Measurements from ENCODE around the gene UTS2B.

UTS2B gene

GRCh38 chr3:191334346-191334893, 4.1 kb upstream of the UTS2B start:
- H3K27me3 ChIP-seq (replicated peaks in 2 of 5; ENCODE audit: control insufficient read depth in 4 of 5, insufficient read depth in 5 of 5, low read length in 4 of 5): peaks cover 0 to 5% (median 2%) of the 10 kb centered on the region in 5 experiments
- H3K9me3 ChIP-seq (ENCODE audit: control extremely low read depth in 1 of 5, control insufficient read depth in 4 of 5, insufficient read depth in 2 of 5, low read depth in 1 of 5, low read length in 4 of 5): no peaks in the 10 kb centered on the region
- H3K4me3 ChIP-seq (ENCODE audit: control insufficient read depth in 1 of 7, extremely low read depth in 1 of 7, insufficient read depth in 4 of 7, low read depth in 2 of 7, low read length in 6 of 7): no peak overlapping the region
- H3K36me3 ChIP-seq (ENCODE audit: control insufficient read depth in 4 of 4, insufficient read depth in 4 of 4, low read length in 3 of 4): no peaks in the 10 kb centered on the region
- ChIA-PET POLR2A (no interaction called here), CTCF (no interaction called here)
- DNase-seq: no peak
- peaks cover 0 to 12% (median 9%) of the 10 kb centered on the region in 4 experiments for H3K4me1 ChIP-seq (ENCODE audit: control extremely low read depth in 1 of 4, control insufficient read depth in 4 of 4, insufficient read depth in 4 of 4, low read length in 3 of 4)
- no peak overlapping the region for H3K27ac ChIP-seq (ENCODE audit: insufficient read depth in 1 of 2, low read depth in 1 of 2, low read length in 2 of 2, poor library complexity in 1 of 2, severe bottlenecking in 2 of 2)
- no CpG with 5 or more reads among the region's 4 CpGs for WGBS (ENCODE audit: insufficient coverage)

- DNase-seq: no peak
- Histone ChIP-seq H3K4me1 (ENCODE audit: control extremely low read depth in 1 of 4, control insufficient read depth in 4 of 4, insufficient read depth in 4 of 4, low read length in 3 of 4) (peaks cover 0 to 22% (median 14%) of the 10 kb centered on the region in 4 experiments), H3K27me3 (replicated peaks in 2 of 5; ENCODE audit: control insufficient read depth in 4 of 5, insufficient read depth in 5 of 5, low read length in 4 of 5) (peaks cover 0 to 5% (median 2%) of the 10 kb centered on the region in 5 experiments), H3K9me3 (ENCODE audit: control extremely low read depth in 1 of 5, control insufficient read depth in 4 of 5, insufficient read depth in 2 of 5, low read depth in 1 of 5, low read length in 4 of 5) (no peaks in the 10 kb centered on the region), H3K27ac (ENCODE audit: insufficient read depth in 1 of 2, low read depth in 1 of 2, low read length in 2 of 2, poor library complexity in 1 of 2, severe bottlenecking in 2 of 2) (no peak overlapping the region), H3K4me3 (ENCODE audit: control insufficient read depth in 1 of 7, extremely low read depth in 1 of 7, insufficient read depth in 4 of 7, low read depth in 2 of 7, low read length in 6 of 7) (no peak overlapping the region), H3K36me3 (ENCODE audit: control insufficient read depth in 4 of 4, insufficient read depth in 4 of 4, low read length in 3 of 4) (no peaks in the 10 kb centered on the region)
- 100% methylated on average over 1 of the region's 3 CpGs for WGBS (ENCODE audit: insufficient coverage)
- ChIA-PET CTCF (no interaction called here), POLR2A (no interaction called here)
Measured at GRCh38 chr3:191333298-191333880, 3.1 kb upstream of the UTS2B start.

- no peak overlapping the region for H3K4me3 ChIP-seq (ENCODE audit: control insufficient read depth in 1 of 7, extremely low read depth in 1 of 7, insufficient read depth in 4 of 7, low read depth in 2 of 7, low read length in 6 of 7)
- WGBS (ENCODE audit: insufficient coverage): no CpG with 5 or more reads among the region's 3 CpGs
- ChIA-PET CTCF (no interaction called here), POLR2A (no interaction called here)
- no peak overlapping the region for H3K27ac ChIP-seq (ENCODE audit: insufficient read depth in 1 of 2, low read depth in 1 of 2, low read length in 2 of 2, poor library complexity in 1 of 2, severe bottlenecking in 2 of 2)
- no peak for DNase-seq
- H3K27me3 ChIP-seq (replicated peaks in 2 of 5; ENCODE audit: control insufficient read depth in 4 of 5, insufficient read depth in 5 of 5, low read length in 4 of 5): peaks cover 0 to 5% (median 2%) of the 10 kb centered on the region in 5 experiments
- H3K36me3 ChIP-seq (ENCODE audit: control insufficient read depth in 4 of 4, insufficient read depth in 4 of 4, low read length in 3 of 4): no peaks in the 10 kb centered on the region
- peaks cover 5 to 33% (median 19%) of the 10 kb centered on the region in 4 experiments for H3K4me1 ChIP-seq (ENCODE audit: control extremely low read depth in 1 of 4, control insufficient read depth in 4 of 4, insufficient read depth in 4 of 4, low read length in 3 of 4)
- H3K9me3 ChIP-seq (ENCODE audit: control extremely low read depth in 1 of 5, control insufficient read depth in 4 of 5, insufficient read depth in 2 of 5, low read depth in 1 of 5, low read length in 4 of 5): no peaks in the 10 kb centered on the region
Measured at GRCh38 chr3:191331388-191331787, 1.1 kb upstream of the UTS2B start.

- DNase-seq: peak in 1 of 3 donors; percentile 2
- H3K27ac ChIP-seq (ENCODE audit: insufficient read depth in 1 of 2, low read depth in 1 of 2, low read length in 2 of 2, poor library complexity in 1 of 2, severe bottlenecking in 2 of 2): peak overlapping the region in 1 of 2 experiments; percentile 65
- WGBS (ENCODE audit: insufficient coverage): 81% methylated on average over 11 of the region's 11 CpGs
- peaks cover 0 to 5% (median 2%) of the 10 kb centered on the region in 5 experiments for H3K27me3 ChIP-seq (replicated peaks in 2 of 5; ENCODE audit: control insufficient read depth in 4 of 5, insufficient read depth in 5 of 5, low read length in 4 of 5)
- H3K4me1 ChIP-seq (ENCODE audit: control extremely low read depth in 1 of 4, control insufficient read depth in 4 of 4, insufficient read depth in 4 of 4, low read length in 3 of 4): peaks cover 5 to 33% (median 19%) of the 10 kb centered on the region in 4 experiments
- H3K4me3 ChIP-seq (ENCODE audit: control insufficient read depth in 1 of 7, extremely low read depth in 1 of 7, insufficient read depth in 4 of 7, low read depth in 2 of 7, low read length in 6 of 7): peak overlapping the region in 6 of 7 experiments; percentile 59 to 84 (median 80)
- POLR2A ChIA-PET: no interaction called here
- CTCF ChIA-PET: no interaction called here
- no peaks in the 10 kb centered on the region for H3K36me3 ChIP-seq (ENCODE audit: control insufficient read depth in 4 of 4, insufficient read depth in 4 of 4, low read length in 3 of 4)
- no peaks in the 10 kb centered on the region for H3K9me3 ChIP-seq (ENCODE audit: control extremely low read depth in 1 of 5, control insufficient read depth in 4 of 5, insufficient read depth in 2 of 5, low read depth in 1 of 5, low read length in 4 of 5)
Measured at GRCh38 chr3:191330530-191331048, 263 bp upstream of the UTS2B start.

GRCh38 chr3:191328962-191329653, 1.2 kb downstream of the UTS2B start, which contains the start of gene CCDC50:
Gene CCDC50, plus strand, starts transcription at chr3:191329394. Its CDS starts 281 bp downstream, at chr3:191329675.
- POLR2A ChIA-PET: interaction anchor here (0.7 kb wide), 1 partner anchor 12 kb away, joined by 3 read pairs; no protein-coding TSS in a partner anchor
- peak in 2 of 3 donors; percentile 46 to 70 for DNase-seq
- Histone ChIP-seq H3K9me3 (ENCODE audit: control extremely low read depth in 1 of 5, control insufficient read depth in 4 of 5, insufficient read depth in 2 of 5, low read depth in 1 of 5, low read length in 4 of 5) (no peaks in the 10 kb centered on the region), H3K4me1 (ENCODE audit: control extremely low read depth in 1 of 4, control insufficient read depth in 4 of 4, insufficient read depth in 4 of 4, low read length in 3 of 4) (peaks cover 5 to 33% (median 19%) of the 10 kb centered on the region in 4 experiments), H3K27ac (ENCODE audit: insufficient read depth in 1 of 2, low read depth in 1 of 2, low read length in 2 of 2, poor library complexity in 1 of 2, severe bottlenecking in 2 of 2) (peak within 1 kb of the TSS in 1 of 2 experiments; percentile 65), H3K4me3 (ENCODE audit: control insufficient read depth in 1 of 7, extremely low read depth in 1 of 7, insufficient read depth in 4 of 7, low read depth in 2 of 7, low read length in 6 of 7) (peak within 1 kb of the TSS; percentile 59 to 84 (median 79)), H3K36me3 (ENCODE audit: control insufficient read depth in 4 of 4, insufficient read depth in 4 of 4, low read length in 3 of 4) (no peaks in the 10 kb centered on the region), H3K27me3 (replicated peaks in 2 of 5; ENCODE audit: control insufficient read depth in 4 of 5, insufficient read depth in 5 of 5, low read length in 4 of 5) (peaks cover 0 to 5% (median 2%) of the 10 kb centered on the region in 5 experiments)
- WGBS (ENCODE audit: insufficient coverage): 0% methylated on average over 56 of the region's 63 CpGs
- CTCF ChIA-PET: interaction anchor here (0.6 kb wide), 1 partner anchor 1135 kb away, joined by 3 read pairs; no protein-coding TSS in a partner anchor

GRCh38 chr3:191328383-191328961, 1.9 kb downstream of the UTS2B start:
- H3K27ac ChIP-seq (ENCODE audit: insufficient read depth in 1 of 2, low read depth in 1 of 2, low read length in 2 of 2, poor library complexity in 1 of 2, severe bottlenecking in 2 of 2): no peak overlapping the region
- H3K4me3 ChIP-seq (ENCODE audit: control insufficient read depth in 1 of 7, extremely low read depth in 1 of 7, insufficient read depth in 4 of 7, low read depth in 2 of 7, low read length in 6 of 7): peak overlapping the region in 6 of 7 experiments; percentile 59 to 84 (median 80)
- ChIA-PET CTCF (interaction anchor here (0.6 kb wide), 1 partner anchor 1135 kb away, joined by 3 read pairs; no protein-coding TSS in a partner anchor), POLR2A (no interaction called here)
- peak in 1 of 3 donors; percentile 8 for DNase-seq
- H3K27me3 ChIP-seq (replicated peaks in 2 of 5; ENCODE audit: control insufficient read depth in 4 of 5, insufficient read depth in 5 of 5, low read length in 4 of 5): peaks cover 0 to 5% (median 2%) of the 10 kb centered on the region in 5 experiments
- H3K36me3 ChIP-seq (ENCODE audit: control insufficient read depth in 4 of 4, insufficient read depth in 4 of 4, low read length in 3 of 4): no peaks in the 10 kb centered on the region
- peaks cover 5 to 33% (median 19%) of the 10 kb centered on the region in 4 experiments for H3K4me1 ChIP-seq (ENCODE audit: control extremely low read depth in 1 of 4, control insufficient read depth in 4 of 4, insufficient read depth in 4 of 4, low read length in 3 of 4)
- no peaks in the 10 kb centered on the region for H3K9me3 ChIP-seq (ENCODE audit: control extremely low read depth in 1 of 5, control insufficient read depth in 4 of 5, insufficient read depth in 2 of 5, low read depth in 1 of 5, low read length in 4 of 5)
- WGBS (ENCODE audit: insufficient coverage): 63% methylated on average over 9 of the region's 9 CpGs

Measured in common myeloid progenitor, CD34-positive (primary cell).